K562 (cell line): ENCODE results near the gene NUB1. TPM values are rescaled to one million over a fixed set of nuclear protein-coding genes. Genes with fewer than 3 reads are reported as not detected.

ENCODE experiments used
- FOXK1 ChIP-seq: sonication (generic); formaldehyde crosslinking; IDR thresholded peaks from 2 replicates; pipeline ENCODE4 v1.8.0; 2022; ENCODE audit warnings: missing genetic modification reagents, mild to moderate bottlenecking, borderline replicate concordance
- GABPB1 ChIP-seq: sonication (generic); formaldehyde crosslinking; IDR thresholded peaks from 2 replicates; pipeline ENCODE4 v1.8.0; 2022; ENCODE audit warnings: mild to moderate bottlenecking, missing genetic modification reagents
- HCFC1 ChIP-seq: IDR thresholded peaks from 2 replicates; pipeline ENCODE4 v1.6.1; 2012; ENCODE audit warnings: low read depth, low read length, improper control_type of control experiment
- HNRNPK ChIP-seq: fragments of 200-400 bp; formaldehyde crosslinking; IDR thresholded peaks from one replicate; pipeline ENCODE4 v1.6.1; 2018; ENCODE audit warnings: mild to moderate bottlenecking, low read depth, low read length; ENCODE audit not compliant: poor library complexity, severe bottlenecking
- ILK ChIP-seq: fragments of 450-650 bp; IDR thresholded peaks from 2 replicates; pipeline ENCODE4 v1.6.1; 2016; ENCODE audit warnings: missing genetic modification characterization, low read depth, mild to moderate bottlenecking, missing compliant biosample characterization, moderate library complexity, borderline replicate concordance
- KDM1A ChIP-seq, 2 experiments: fragments of 450-650 bp; IDR thresholded peaks; 2 replicates each; pipeline ENCODE4 v1.6.1; 2016; ENCODE audit warnings: mild to moderate bottlenecking in 2 of 2
- KLF1 ChIP-seq: fragments of 450-650 bp; IDR thresholded peaks from 2 replicates; pipeline ENCODE4 v1.6.1; 2016; ENCODE audit warnings: missing genetic modification characterization, missing compliant biosample characterization
- L3MBTL2 ChIP-seq: fragments of 450-650 bp; IDR thresholded peaks from 2 replicates; pipeline ENCODE4 v1.6.1; 2016; ENCODE audit warnings: mild to moderate bottlenecking, moderate library complexity
- MAFK ChIP-seq: IDR thresholded peaks from 2 replicates; pipeline ENCODE4 v1.6.1; 2011; ENCODE audit warnings: low read length, improper control_type of control experiment
- MECOM ChIP-seq: fragments of 250-450 bp; sonication (Bioruptor Pico); IDR thresholded peaks from 2 replicates; pipeline ENCODE4 v1.8.0; 2022; ENCODE audit warnings: inconsistent platforms
- SMAD3 ChIP-seq: fragments of 450-650 bp; formaldehyde crosslinking; conservative IDR thresholded peaks from 2 replicates; pipeline ENCODE4 v1.4.0; 2020; ENCODE audit warnings: mild to moderate bottlenecking
- TBP ChIP-seq: optimal IDR thresholded peaks from 2 replicates; pipeline ENCODE3; 2011; ENCODE audit warnings: low read depth, low read length, improper control_type of control experiment
- TCF3 ChIP-seq: sonication (generic); formaldehyde crosslinking; IDR thresholded peaks from 2 replicates; pipeline ENCODE4 v1.4.0; 2020; ENCODE audit warnings: mild to moderate bottlenecking, missing genetic modification reagents
- TEAD4 ChIP-seq, 2 experiments: sonication (generic) in 1 of 2; formaldehyde crosslinking in 1 of 2; IDR thresholded peaks; 2 replicates each; pipeline versions ENCODE4 v1.6.1 to v1.8.0; 2012 to 2022; ENCODE audit warnings: borderline replicate concordance in 1 of 2, inconsistent platforms in 1 of 2, low read length in 1 of 2, mild to moderate bottlenecking in 1 of 2, missing genetic modification reagents in 1 of 2
- TSC22D4 ChIP-seq: fragments of 450-650 bp; IDR thresholded peaks from 2 replicates; pipeline ENCODE4 v1.6.1; 2016; ENCODE audit warnings: missing genetic modification characterization, missing biosample characterization, control low read depth
- ZNF121 ChIP-seq: sonication (generic); formaldehyde crosslinking; conservative IDR thresholded peaks from 2 replicates; pipeline ENCODE4 v1.8.0; 2022; ENCODE audit warnings: missing genetic modification reagents
- polyA plus RNA-seq, 8 experiments: library from polyadenylated mRNA; depleted of rRNA in 4 of 8; stranded (reverse) in 5 of 8; unstranded in 3 of 8; fragments of >200 nt; fragmentation: Nextera tagmentation in 2 of 8; fragmentation: Illumina TruSeq in 1 of 8; extraction: Ambion mirVana in 2 of 8; extraction: Trizol in 1 of 8; gene quantifications; 2 replicates each; pipeline versions ENCODE4 v1.2.1 to v1.2.3, GENCODE V29; 2011 to 2014; ENCODE audit warnings: inconsistent platforms in 1 of 8, missing spikeins in 1 of 8
- total RNA-seq, 7 experiments: library from RNA; depleted of rRNA in 6 of 7; stranded (reverse); fragments of >200 nt in 6 of 7; fragmentation: Illumina TruSeq in 2 of 7; extraction: Trizol in 2 of 7; gene quantifications; 2 replicates each; pipeline versions ENCODE4 v1.2.1 to v1.2.3, GENCODE V29; 2011 to 2021; ENCODE audit warnings: low replicate concordance in 1 of 7
- TF ChIP-seq, protein P1 (sequence below): fragments of 450-650 bp; IDR thresholded peaks from 2 replicates; pipeline ENCODE4 v1.6.1; 2016; ENCODE audit warnings: mild to moderate bottlenecking
- TF ChIP-seq, protein P2 (sequence below): sonication (generic); formaldehyde crosslinking; IDR thresholded peaks from 2 replicates; pipeline ENCODE4 v1.8.1; 2023; ENCODE audit warnings: mild to moderate bottlenecking, missing genetic modification reagents
- TF ChIP-seq, protein P3 (sequence below), 3 experiments: fragments of 200-800 bp in 1 of 3; fragments of 250-450 bp in 1 of 3; fragments of 450-650 bp in 1 of 3; sonication (Bioruptor Pico) in 1 of 3; sonication (Bioruptor generic) in 1 of 3; formaldehyde crosslinking in 1 of 3; IDR thresholded peaks; 2 replicates each; pipeline versions ENCODE4 v1.6.1 to v1.8.0; 2016 to 2022; ENCODE audit warnings: mild to moderate bottlenecking in 2 of 3, missing genetic modification characterization in 2 of 3, missing compliant biosample characterization in 1 of 3, moderate library complexity in 1 of 3
- TF ChIP-seq, protein P4 (sequence below): sonication (generic); formaldehyde crosslinking; IDR thresholded peaks from 2 replicates; pipeline ENCODE4 v1.9.0; 2022; ENCODE audit warnings: mild to moderate bottlenecking, missing genetic modification reagents

NUB1 gene
- total and polyA plus RNA-seq, 9 of the 15 experiments (the other 6 are each of a cell fraction or from before 2014, with no cell fraction given), result 43.2 to 159 (median 85.2) TPM

DNA sequence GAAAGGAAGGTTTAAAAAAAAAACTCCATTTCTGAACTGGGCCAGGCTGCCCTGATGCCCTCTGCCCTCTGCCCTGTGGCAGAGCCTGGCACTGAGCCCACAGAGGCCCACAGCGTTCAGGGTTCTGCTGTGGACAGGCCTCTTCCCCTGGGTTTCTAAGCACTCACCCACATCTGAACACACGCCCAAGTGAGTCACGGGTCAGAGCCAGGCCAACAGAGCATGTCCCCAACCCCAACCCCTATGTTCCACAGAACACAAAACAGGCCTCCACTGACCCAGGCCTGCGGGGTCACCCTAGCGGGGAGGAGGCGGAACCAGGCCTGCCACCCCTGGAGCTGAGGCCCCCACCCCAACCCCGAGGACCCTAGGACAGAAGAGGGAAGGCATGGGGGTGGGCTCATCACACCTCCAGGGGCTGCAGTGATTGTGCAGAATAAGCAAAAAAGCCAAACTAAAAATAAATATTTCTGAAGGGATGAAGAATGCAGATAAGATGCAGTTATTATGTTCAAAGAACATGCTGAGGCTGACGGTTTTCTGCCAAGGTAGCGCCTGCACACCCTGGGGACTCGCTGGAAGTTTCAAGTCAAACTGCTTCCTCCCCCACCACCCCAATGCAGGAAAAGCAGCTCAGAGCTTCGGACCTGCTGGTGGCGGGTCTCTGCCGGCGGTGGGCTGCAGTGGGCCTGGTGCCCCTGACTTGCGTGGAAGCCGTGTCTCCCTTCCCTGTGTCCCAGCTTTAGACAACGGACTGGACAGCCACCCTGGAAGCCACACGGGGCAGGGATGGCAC is 62.8 kb downstream of the NUB1 start (continued):
- peak; percentile 1; the same call in 1 of the 2 replicates for TF ChIP-seq TCF3 (CRISPR knock-in tag)
- no peak for TF ChIP-seq SMAD3 (CRISPR knock-in tag)
- TF ChIP-seq L3MBTL2, result no peak; the same call in 1 of the 2 replicates
- TF ChIP-seq, protein P1, sequence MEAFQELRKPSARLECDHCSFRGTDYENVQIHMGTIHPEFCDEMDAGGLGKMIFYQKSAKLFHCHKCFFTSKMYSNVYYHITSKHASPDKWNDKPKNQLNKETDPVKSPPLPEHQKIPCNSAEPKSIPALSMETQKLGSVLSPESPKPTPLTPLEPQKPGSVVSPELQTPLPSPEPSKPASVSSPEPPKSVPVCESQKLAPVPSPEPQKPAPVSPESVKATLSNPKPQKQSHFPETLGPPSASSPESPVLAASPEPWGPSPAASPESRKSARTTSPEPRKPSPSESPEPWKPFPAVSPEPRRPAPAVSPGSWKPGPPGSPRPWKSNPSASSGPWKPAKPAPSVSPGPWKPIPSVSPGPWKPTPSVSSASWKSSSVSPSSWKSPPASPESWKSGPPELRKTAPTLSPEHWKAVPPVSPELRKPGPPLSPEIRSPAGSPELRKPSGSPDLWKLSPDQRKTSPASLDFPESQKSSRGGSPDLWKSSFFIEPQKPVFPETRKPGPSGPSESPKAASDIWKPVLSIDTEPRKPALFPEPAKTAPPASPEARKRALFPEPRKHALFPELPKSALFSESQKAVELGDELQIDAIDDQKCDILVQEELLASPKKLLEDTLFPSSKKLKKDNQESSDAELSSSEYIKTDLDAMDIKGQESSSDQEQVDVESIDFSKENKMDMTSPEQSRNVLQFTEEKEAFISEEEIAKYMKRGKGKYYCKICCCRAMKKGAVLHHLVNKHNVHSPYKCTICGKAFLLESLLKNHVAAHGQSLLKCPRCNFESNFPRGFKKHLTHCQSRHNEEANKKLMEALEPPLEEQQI, result no peak
- TF ChIP-seq MECOM (CRISPR knock-in tag), result 0 out of 2 replicates have a peak, but pooled peaks have one; percentile 31
- TF ChIP-seq, protein P2, sequence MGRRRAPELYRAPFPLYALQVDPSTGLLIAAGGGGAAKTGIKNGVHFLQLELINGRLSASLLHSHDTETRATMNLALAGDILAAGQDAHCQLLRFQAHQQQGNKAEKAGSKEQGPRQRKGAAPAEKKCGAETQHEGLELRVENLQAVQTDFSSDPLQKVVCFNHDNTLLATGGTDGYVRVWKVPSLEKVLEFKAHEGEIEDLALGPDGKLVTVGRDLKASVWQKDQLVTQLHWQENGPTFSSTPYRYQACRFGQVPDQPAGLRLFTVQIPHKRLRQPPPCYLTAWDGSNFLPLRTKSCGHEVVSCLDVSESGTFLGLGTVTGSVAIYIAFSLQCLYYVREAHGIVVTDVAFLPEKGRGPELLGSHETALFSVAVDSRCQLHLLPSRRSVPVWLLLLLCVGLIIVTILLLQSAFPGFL (CRISPR knock-in tag), result no peak
- no peak for TF ChIP-seq TSC22D4 (tag)
- TF ChIP-seq GABPB1 (CRISPR knock-in tag), result no peak
- no peak for TF ChIP-seq TEAD4 (IDR thresholded peaks at IDR 0.05; ENCODE audit: low read length)
- no peak for TF ChIP-seq TEAD4 (CRISPR knock-in tag; IDR thresholded peaks at IDR 0.05; ENCODE audit: borderline replicate concordance)
- TF ChIP-seq TBP, result peak; percentile 52
- TF ChIP-seq KDM1A (IDR thresholded peaks at IDR 0.05), result peak in 1 of 2 experiments; percentile 60; a peak in 2 of 4 replicates
- 0 out of 2 replicates have a peak, but pooled peaks have one; percentile 22 for TF ChIP-seq HCFC1
- TF ChIP-seq ILK, result no peak
- peak; percentile 84 for TF ChIP-seq ZNF121
- TF ChIP-seq KLF1 (tag), result peak; percentile 42; the same call in 1 of the 2 replicates
- TF ChIP-seq, protein P3, sequence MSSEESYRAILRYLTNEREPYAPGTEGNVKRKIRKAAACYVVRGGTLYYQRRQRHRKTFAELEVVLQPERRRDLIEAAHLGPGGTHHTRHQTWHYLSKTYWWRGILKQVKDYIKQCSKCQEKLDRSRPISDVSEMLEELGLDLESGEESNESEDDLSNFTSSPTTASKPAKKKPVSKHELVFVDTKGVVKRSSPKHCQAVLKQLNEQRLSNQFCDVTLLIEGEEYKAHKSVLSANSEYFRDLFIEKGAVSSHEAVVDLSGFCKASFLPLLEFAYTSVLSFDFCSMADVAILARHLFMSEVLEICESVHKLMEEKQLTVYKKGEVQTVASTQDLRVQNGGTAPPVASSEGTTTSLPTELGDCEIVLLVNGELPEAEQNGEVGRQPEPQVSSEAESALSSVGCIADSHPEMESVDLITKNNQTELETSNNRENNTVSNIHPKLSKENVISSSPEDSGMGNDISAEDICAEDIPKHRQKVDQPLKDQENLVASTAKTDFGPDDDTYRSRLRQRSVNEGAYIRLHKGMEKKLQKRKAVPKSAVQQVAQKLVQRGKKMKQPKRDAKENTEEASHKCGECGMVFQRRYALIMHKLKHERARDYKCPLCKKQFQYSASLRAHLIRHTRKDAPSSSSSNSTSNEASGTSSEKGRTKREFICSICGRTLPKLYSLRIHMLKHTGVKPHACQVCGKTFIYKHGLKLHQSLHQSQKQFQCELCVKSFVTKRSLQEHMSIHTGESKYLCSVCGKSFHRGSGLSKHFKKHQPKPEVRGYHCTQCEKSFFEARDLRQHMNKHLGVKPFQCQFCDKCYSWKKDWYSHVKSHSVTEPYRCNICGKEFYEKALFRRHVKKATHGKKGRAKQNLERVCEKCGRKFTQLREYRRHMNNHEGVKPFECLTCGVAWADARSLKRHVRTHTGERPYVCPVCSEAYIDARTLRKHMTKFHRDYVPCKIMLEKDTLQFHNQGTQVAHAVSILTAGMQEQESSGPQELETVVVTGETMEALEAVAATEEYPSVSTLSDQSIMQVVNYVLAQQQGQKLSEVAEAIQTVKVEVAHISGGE (CRISPR knock-in tag; IDR thresholded peaks at IDR 0.05), result no peak; a peak in 1 of 6 replicates
- TF ChIP-seq MAFK, result peak; percentile 64
- TF ChIP-seq, protein P4, sequence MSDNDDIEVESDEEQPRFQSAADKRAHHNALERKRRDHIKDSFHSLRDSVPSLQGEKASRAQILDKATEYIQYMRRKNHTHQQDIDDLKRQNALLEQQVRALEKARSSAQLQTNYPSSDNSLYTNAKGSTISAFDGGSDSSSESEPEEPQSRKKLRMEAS, result peak; percentile 13; the same call in 1 of the 2 replicates
- TF ChIP-seq FOXK1 (CRISPR knock-in tag), result 0 out of 2 replicates have a peak, but pooled peaks have one; percentile 47
- TF ChIP-seq HNRNPK, result no peak
